GM19463 (cell line): ENCODE measurements around the gene ING3.

Experiments
- ATAC-seq: cut with Tn5 transposase; IDR thresholded peaks from one replicate; pipeline ENCODE4 v1.9.1; 2021; ENCODE audit warnings: mild to moderate bottlenecking, moderate library complexity; ENCODE audit not compliant: unreplicated experiment

The ING3 gene

DNA sequence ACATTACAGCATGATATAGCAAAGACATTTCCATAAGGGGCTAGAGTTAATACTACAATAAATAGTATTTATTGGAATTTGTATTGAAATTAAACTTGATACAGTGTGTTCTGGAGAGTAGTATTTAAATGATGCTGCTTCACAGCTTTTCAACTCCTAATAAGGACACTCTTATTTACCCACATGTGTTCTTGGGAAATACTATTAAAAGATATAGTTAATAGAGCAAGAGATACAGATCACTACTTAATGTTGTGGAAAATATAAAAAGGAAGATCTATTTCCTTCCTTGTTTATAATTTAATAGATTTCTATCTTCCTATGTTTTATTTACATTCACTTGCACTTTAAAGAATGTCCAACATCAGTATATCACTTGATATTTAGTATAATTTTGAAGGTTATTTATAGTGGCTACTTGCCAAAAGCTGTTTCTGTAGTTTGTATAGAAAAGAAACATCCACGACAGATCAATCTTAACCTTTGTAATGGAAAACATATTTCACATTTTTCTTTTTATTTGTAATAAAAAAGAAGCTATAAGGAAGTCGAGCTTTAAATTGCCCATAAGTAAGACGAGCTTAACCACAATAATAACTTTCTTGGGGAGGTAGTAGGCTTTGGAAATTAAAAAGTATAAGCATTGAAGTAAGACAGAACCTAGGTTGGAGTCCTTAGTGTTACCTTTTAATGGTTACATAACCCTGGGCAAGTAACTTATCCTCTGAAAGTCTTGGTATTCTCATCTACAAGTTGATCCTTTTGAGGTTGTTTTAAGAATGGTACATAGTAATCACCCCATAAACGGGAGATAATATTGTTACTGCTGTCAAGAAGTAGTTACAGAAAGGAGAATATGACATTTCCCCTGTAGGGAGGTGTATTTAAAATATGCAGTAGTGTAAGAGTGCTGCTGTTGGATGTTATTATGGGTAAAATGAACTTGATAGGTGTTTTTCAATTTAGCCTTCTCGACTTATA, 70.7 kb downstream of the ING3 start:
- no peak for ATAC-seq

GRCh38 chr7:121023194-121023593, 72.6 kb downstream of the ING3 start:
- no peak for ATAC-seq

DNA sequence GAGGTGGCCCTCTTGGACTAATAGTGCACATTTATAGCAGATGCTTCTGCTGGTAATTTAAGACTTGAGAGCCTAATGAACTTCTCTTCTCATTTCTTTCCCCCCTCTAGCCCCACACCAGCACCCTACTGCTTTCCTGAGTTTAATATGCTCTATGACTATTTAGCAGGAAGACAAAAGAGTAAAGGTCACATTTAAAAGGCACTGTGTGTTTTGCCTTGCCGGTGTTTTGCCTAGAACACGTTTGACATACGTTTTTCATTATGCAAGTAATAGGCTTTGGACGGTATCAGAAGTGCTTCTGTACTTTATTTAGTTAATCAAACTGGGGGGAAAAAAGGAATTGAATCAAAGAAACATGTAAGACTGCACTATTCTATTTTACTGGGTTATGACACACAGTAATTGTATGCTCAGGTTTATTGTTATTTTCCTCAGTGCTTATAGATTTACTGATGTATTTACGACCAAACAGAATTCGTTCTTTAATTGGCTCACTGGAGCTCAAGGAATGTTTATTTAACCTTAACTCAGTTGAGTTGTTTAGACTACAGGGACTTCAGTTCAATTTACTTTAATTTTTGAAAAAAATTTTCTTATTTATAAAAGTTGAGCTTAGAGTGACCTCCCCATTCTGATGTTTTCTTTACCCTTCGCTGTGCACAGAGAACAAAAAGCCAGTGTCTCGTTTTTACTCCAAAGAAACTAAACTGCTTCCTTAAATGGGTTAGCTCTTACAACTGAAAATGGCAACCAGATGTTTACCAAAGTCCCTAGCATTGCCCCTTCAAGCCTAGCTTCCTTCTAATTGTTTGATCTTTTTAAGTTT, 73.3 kb downstream of the ING3 start:
- ATAC-seq, result no peak

DNA sequence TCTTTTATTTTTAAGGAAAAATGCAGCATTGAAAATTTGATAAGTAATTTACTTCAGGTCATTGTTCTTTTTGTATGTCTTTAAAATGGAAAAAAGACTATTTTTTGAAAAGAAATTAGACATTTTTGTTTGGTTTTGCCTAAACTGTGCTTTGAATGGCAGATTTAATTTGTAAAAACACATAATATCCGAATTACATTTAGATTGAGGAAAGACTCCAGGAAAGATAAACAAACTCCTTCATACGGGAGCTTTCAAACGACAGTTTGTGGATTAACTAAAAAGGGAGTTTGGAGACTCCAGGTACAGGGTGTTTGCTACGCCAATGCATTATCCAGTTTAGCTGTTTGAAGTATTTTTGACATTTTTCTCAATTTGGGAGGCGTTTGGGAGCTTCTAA, 74.0 kb downstream of the ING3 start:
- ATAC-seq, result no peak

DNA sequence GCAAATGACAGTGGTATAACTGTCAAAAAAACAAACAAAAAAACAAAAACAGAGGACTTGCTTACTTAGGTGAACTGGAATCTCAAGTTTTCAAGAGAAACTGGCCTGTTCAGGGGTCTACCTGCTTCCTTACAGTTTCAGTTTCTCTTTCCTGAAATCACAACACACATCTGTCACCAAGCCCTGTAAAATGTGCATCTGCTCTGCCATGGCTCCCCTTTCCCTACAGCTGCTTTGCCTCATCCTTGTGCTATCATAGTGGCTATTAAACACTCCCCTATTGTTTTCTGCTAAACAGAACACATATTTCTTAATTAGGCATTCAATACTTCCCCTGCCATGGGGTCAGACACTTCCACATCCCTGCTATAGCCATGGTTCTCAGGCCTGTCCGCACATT, 75.6 kb downstream of the ING3 start:
- ATAC-seq, result no peak

GRCh38 chr7:121026577-121027111, 76.1 kb downstream of the ING3 start:
- ATAC-seq, result no peak
